Measurements from ENCODE around the gene ATP11C. TPM values are rescaled to one million over a fixed set of nuclear protein-coding genes. Genes with fewer than 3 reads are reported as not detected.
"Not testable (repeated sequence)": the region's sequence is repeated elsewhere in the genome, so short reads cannot be mapped to it uniquely, and the experiment has no call there.

Gene ATP11C
- total RNA-seq, 8 experiments from 2014 or later, result 18.5 to 48.3 (median 27.3) TPM

DNA sequence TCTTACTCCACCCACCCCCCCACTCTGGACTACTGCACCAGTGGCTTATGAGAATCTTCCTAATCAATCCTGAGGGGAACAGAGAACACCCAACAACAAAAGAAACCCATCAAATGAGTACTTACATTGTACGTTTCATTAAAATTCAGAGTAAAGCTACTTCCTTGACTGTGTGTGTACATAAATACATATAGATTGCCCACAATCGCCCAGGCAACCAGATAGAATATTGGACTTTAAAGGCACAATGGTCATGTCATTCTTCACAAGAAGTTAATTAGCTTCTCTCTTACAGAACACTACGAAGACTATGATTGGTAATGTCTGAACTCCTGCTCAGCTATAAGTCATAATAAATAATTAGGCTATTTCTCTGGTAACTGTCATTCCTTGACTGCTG, 12.2 kb upstream of the ATP11C start:
- WGBS, 10 experiments, result 17 to 83% (median 29%) methylated on average over 1 to 3 of the region's 3 CpGs; no CpG with 5 or more reads in 6 of the 10 experiments
- in situ Hi-C loops (cut with MboI; ENCODE audit: low pct_unique_long_range_greater_than_20kb in 2 of 9, low sequenced_read_pairs in 9 of 9, unreplicated experiment in 9 of 9), result no loop called here

DNA sequence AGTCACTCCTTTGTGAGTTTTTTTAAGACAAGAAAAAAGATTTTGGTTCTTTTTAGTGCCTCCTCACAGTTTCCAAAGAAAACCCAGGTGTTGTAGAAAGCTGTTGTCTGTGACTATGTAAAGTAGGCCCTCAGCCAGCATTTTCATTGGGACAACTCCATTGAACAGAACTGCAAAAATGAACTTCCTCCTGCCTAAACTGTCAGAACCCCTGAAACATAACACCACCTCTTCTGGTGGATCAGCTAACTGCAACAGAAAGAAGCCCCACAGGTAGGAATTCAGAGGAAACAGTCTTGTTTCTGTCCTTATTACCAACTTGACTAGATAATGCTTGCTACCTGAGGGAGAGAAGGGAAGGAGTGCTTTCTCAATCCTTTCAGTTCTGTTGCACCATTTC, 3.4 kb upstream of the ATP11C start:
- no peak for ATAC-seq (replicated peaks in 6 of 8)
- in situ Hi-C loops (cut with MboI; ENCODE audit: low pct_unique_long_range_greater_than_20kb in 2 of 9, low sequenced_read_pairs in 9 of 9, unreplicated experiment in 9 of 9), result no loop called here
- Histone ChIP-seq H3K4me1 (replicated peaks in 1 of 2) (no peaks in the 10 kb centered on the region), H3K4me3 (no peak overlapping the region), H3K27ac (no peak overlapping the region)

More for the DNA sequence above, 12.2 kb upstream of the ATP11C start:
- Histone ChIP-seq H3K4me1 (replicated peaks in 1 of 2) (no peaks in the 10 kb centered on the region), H3K4me3 (no peak overlapping the region), H3K27ac (no peak overlapping the region)
- ATAC-seq (replicated peaks in 6 of 8), result no peak

DNA sequence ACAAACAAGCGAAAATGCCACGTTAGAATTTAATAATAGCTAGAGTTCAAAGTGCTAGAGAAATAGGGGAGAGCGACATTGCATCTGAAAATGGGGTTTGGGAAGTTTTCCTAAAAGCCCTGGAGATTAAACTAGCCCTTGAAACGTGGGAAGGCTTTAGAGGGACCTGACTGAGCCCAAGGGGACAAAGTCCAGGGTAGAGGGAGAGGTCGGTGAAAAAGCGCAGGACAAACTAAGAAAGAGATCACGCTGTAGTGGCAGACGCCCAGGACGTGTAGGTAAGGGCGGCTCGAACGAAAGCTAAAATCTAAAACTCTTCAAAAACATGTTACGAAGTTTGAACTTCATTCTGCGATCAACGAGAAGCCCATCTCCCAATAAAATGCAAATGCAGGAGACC, 1.1 kb upstream of the ATP11C start:
- no peak overlapping the region for H3K27ac ChIP-seq
- ATAC-seq (replicated peaks in 6 of 8), result no peak
- 42 to 87% (median 80%) methylated on average over 2 to 9 of the region's 15 CpGs; no CpG with 5 or more reads in 4 of the 10 experiments for WGBS, 10 experiments
- H3K4me3 ChIP-seq, result no peak overlapping the region
- H3K4me1 ChIP-seq (replicated peaks in 1 of 2), result peaks cover 0 to 10% of the 10 kb centered on the region in 2 donors
- in situ Hi-C loops (cut with MboI; ENCODE audit: low pct_unique_long_range_greater_than_20kb in 2 of 9, low sequenced_read_pairs in 9 of 9, unreplicated experiment in 9 of 9), result no loop called here

DNA sequence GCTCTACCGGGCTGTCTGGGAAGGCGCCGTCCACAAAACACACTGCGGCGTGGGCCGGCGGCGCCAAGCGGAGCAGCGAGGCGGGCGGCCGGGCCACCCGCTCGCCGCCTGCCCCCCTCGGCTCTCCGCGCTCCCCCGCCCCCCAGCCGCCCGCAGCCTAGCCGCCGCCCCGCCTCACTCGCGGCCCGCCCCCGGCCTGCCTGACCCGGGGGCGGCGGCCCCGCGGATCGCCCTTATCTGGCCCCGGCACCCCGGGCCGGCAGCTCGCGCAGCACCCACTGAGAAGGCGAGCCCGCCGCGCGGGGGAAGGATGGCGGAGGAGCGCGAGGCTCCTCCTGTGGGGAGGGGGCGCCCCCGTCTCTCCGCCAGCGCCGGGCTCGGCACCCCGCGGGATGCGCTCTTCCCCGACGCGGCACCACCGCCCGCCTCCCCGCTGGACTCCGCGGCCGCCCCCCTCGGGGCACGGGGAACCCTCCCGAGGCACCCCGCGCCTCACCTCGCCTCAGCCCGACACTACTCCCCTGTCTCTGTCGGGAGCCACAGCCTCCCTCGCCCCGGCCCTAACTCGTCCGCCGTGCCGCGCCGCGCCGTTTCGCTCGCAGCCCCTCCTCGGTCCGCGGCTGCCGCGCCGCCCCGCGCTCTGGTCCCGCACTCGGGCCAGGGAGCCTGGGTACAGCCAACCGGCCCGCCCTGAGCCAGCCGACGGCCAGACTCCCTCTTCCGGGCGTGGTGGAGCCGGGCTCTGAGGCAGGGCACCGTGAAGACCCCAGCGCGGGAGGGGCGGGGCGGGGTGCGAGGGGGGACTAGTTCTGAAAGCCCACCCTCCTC, 566 bp downstream of the ATP11C start:
- no CpG with 5 or more reads among the region's 109 CpGs for WGBS, 10 experiments
- H3K4me3 ChIP-seq, result peak overlapping the region; percentile 57 to 98 (median 70)
- peak; percentile 40 to 79 (median 74) for ATAC-seq (replicated peaks in 6 of 8)
- peak overlapping the region; percentile 30 to 64 for H3K27ac ChIP-seq
- in situ Hi-C loops (cut with MboI; ENCODE audit: low pct_unique_long_range_greater_than_20kb in 2 of 9, low sequenced_read_pairs in 9 of 9, unreplicated experiment in 9 of 9), result no loop called here
- peaks cover 0 to 10% of the 10 kb centered on the region in 2 donors for H3K4me1 ChIP-seq (replicated peaks in 1 of 2)

DNA sequence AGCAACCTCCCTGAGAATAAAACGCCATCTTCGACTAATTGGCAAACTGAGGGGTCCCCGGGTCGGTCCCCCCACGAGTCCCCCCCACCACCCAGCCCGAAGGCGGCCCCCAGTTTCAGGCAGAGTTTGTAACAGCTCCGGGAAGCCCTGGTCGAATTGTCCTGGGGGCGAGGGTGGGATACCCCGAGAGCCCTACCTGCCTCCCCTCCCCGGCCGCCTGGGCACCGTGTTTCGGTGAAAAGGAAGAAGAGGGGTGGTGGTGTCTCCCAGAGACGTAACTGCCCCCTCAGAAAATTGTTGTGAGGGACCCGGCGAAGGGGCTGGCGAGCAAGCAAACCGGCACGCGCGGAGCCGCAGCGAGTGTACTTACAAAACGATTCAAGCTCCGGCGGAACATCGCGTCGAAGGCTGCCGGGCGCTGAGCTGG, 1.2 kb downstream of the ATP11C start:
- H3K4me1 ChIP-seq (replicated peaks in 1 of 2), result peaks cover 0 to 10% of the 10 kb centered on the region in 2 donors
- H3K27ac ChIP-seq, result peak overlapping the region; percentile 30 to 64
- no CpG with 5 or more reads among the region's 33 CpGs for WGBS, 10 experiments
- peak overlapping the region; percentile 57 to 98 (median 70) for H3K4me3 ChIP-seq
- no peak for ATAC-seq (replicated peaks in 6 of 8)
- in situ Hi-C loops (cut with MboI; ENCODE audit: low pct_unique_long_range_greater_than_20kb in 2 of 9, low sequenced_read_pairs in 9 of 9, unreplicated experiment in 9 of 9), result no loop called here

DNA sequence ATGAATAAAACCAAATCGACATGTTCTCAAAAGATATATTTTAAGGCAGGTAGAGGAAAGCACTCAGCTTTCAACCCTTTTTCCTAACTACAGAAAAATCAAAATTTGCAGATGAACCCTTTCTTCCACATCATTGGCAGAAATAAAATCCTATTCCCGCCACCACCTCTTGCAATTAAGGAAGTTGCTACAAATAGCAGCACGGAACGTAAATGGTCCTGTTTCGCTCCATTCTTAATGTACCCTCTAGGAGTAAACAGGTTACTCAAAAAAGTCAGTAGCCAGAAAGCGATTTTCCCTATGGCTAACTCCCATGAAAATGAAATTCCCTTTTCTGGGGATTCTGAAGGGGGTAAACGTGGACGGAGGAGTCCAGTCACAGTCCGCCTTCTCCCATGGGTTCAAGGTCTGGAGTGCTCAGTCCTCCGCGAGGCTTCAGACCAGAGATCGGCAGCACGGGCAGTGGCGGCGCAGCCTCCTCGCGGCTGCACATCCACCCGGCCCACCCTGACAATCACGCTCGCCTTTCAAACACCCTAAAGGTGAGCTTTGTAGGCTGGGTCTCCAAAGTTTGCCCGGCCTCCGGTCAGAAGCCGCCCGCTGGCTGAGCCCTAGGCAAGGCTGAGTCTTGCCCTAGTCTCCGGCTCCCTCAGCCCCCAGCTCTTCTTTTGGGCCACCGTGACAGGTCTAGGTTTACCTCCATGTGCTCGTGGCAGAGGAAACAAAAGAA, 1.8 kb downstream of the ATP11C start:
- Histone ChIP-seq H3K4me3 (peak overlapping the region; percentile 57 to 98 (median 70)), H3K27ac (peak overlapping the region in 1 of 2 donors; percentile 64), H3K4me1 (replicated peaks in 1 of 2) (peaks cover 0 to 10% of the 10 kb centered on the region in 2 donors)
- ATAC-seq (replicated peaks in 6 of 8), result peak in 5 of 8 experiments; percentile 3 to 15 (median 7)
- in situ Hi-C loops (cut with MboI; ENCODE audit: low pct_unique_long_range_greater_than_20kb in 2 of 9, low sequenced_read_pairs in 9 of 9, unreplicated experiment in 9 of 9), result no loop called here
- WGBS, 10 experiments, result 0 to 34% (median 7%) methylated on average over 1 to 9 of the region's 27 CpGs; no CpG with 5 or more reads in 5 of the 10 experiments

DNA sequence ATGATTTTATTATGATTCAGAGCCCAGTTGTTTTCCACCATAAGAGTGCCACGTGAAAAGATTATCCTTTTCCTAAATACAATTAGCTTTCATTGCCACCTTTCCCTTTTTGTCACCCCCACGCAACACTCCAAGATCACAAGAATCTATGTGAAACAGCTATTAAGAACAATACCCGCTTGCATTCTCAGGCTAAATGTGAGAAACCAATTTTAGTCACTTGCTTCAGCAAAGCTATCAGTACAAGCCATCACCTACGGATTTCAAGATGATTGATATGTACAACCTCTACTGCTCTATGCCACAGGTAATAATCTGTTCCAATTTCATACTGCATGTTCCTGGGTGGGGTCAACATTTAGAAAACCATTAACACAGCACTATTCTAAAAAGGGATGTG, 2.5 kb downstream of the ATP11C start:
- no peak for ATAC-seq (replicated peaks in 6 of 8)

DNA sequence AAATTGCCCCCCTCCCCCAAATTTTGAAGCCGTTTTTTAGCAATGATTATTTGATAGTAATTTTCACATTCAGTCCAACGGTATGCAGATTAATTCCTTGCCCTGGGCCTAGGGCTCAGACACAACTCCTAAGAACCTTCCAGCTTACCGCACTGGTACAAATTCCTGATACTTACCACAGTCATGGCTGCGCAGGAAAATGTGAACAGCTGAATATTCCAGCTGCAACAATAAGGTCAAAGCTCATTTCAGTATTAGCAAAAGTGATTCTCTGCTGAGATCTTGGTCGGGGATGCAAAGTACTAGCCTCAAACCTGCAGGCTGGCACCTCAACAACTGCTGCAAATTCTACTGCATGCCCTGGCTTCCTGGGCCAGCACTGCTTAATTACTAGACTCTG, 3.0 kb downstream of the ATP11C start:
- Histone ChIP-seq H3K4me3 (peak overlapping the region in 4 of 5 donors; percentile 57 to 98 (median 82)), H3K4me1 (replicated peaks in 1 of 2) (peaks cover 0 to 10% of the 10 kb centered on the region in 2 donors), H3K27ac (no peak overlapping the region)
- in situ Hi-C loops (cut with MboI; ENCODE audit: low pct_unique_long_range_greater_than_20kb in 2 of 9, low sequenced_read_pairs in 9 of 9, unreplicated experiment in 9 of 9), result no loop called here
- 8 to 70% (median 47%) methylated on average over 1 to 4 of the region's 5 CpGs; no CpG with 5 or more reads in 6 of the 10 experiments for WGBS, 10 experiments
- no peak for ATAC-seq (replicated peaks in 6 of 8)

More for the DNA sequence above, 2.5 kb downstream of the ATP11C start:
- in situ Hi-C loops (cut with MboI; ENCODE audit: low pct_unique_long_range_greater_than_20kb in 2 of 9, low sequenced_read_pairs in 9 of 9, unreplicated experiment in 9 of 9), result no loop called here
- WGBS, 10 experiments, result 21 to 94% (median 44%) methylated on average over 1 to 3 of the region's 4 CpGs; no CpG with 5 or more reads in 5 of the 10 experiments
- Histone ChIP-seq H3K4me3 (peak overlapping the region; percentile 57 to 98 (median 70)), H3K4me1 (replicated peaks in 1 of 2) (peaks cover 0 to 10% of the 10 kb centered on the region in 2 donors), H3K27ac (no peak overlapping the region)

DNA sequence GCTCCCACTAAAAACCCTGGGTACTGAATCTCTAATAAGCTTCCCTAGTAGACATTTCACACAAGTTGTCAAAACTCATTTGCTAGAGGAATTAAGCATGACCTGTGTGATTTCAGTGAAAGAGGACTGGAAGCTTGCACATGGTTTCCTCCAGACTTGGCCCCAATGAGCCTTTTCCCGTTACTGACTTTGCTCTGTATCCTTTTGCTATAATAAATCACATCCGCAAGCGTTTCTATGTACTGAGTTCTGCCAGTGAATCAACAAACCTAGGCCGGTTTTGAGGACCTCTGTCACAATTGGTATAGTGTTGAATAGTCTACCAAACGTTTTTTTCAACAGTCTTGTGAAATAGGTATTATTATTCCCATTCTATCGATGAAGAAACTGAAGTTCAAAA, 8.2 kb downstream of the ATP11C start:
- in situ Hi-C loops (cut with MboI; ENCODE audit: low pct_unique_long_range_greater_than_20kb in 2 of 9, low sequenced_read_pairs in 9 of 9, unreplicated experiment in 9 of 9), result no loop called here
- Histone ChIP-seq H3K4me1 (replicated peaks in 1 of 2) (peaks cover 0 to 6% of the 10 kb centered on the region in 2 donors), H3K27ac (no peak overlapping the region), H3K4me3 (no peak overlapping the region)
- peak in 1 of 8 experiments; percentile 76 for ATAC-seq (replicated peaks in 6 of 8)
- WGBS, 10 experiments, result 0 to 57% (median 53%) methylated on average over 1 to 6 of the region's 6 CpGs; no CpG with 5 or more reads in 5 of the 10 experiments

DNA sequence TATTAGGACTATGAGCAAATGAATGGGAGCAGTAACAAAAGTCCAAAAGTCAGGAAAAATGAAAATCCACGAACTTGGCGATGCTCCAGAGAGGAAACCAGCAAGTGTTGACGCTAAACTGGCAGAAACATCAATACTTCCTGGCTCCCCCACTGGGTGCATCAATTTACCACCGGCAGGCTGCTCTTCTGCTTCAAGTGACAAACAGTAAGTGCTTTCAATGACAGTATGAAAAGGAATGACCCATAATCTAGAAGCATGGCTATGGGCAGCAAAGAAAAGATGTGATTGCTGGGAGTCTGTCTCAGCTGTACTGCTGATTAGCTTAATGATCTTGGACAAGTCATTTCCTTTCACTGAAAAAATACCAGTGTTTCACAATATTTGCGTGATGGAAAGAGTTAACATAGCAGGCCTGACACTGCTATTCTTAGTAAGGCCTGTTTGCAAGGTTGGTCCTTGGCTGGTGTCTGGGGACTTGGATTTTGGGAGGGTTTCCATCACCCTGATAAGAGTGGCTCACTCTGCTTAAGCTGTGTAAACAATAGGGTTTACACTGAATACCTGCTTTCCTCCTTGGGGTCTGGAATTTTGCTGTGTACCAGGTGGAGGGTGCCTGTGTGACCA, 8.7 kb downstream of the ATP11C start:
- 18 to 100% (median 57%) methylated on average over 1 to 4 of the region's 5 CpGs; no CpG with 5 or more reads in 3 of the 10 experiments for WGBS, 10 experiments
- no peak for ATAC-seq (replicated peaks in 6 of 8)
- H3K4me3 ChIP-seq, result no peak overlapping the region
- in situ Hi-C loops (cut with MboI; ENCODE audit: low pct_unique_long_range_greater_than_20kb in 2 of 9, low sequenced_read_pairs in 9 of 9, unreplicated experiment in 9 of 9), result no loop called here
- no peak overlapping the region for H3K27ac ChIP-seq
- peaks cover 0 to 3% of the 10 kb centered on the region in 2 donors for H3K4me1 ChIP-seq (replicated peaks in 1 of 2)

DNA sequence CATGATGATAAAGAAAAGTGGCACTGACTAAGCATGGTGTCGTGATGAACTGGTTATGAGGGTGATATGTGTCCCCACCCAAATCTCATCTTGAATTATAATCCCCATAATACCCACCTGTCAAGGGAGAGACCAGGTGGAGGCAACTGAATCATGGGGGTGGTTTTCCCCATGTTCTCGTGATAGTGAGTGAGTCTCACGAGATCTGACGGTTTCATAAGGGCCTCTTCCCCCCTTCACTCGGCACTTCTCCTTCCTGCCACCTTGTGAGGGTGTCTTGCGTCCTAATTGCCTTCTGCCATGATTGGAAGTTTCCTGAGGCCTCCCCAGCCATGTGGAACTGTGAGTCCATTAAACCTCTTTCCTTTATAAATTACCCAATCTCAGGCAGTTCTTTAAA, 11.7 kb downstream of the ATP11C start:
- ATAC-seq (replicated peaks in 6 of 8); in situ Hi-C loops (cut with MboI; ENCODE audit: low pct_unique_long_range_greater_than_20kb in 2 of 9, low sequenced_read_pairs in 9 of 9, unreplicated experiment in 9 of 9): not testable (repeated sequence)
- WGBS, 10 experiments, result 50% methylated on average over 1 of the region's 6 CpGs; no CpG with 5 or more reads in 9 of the 10 experiments

DNA sequence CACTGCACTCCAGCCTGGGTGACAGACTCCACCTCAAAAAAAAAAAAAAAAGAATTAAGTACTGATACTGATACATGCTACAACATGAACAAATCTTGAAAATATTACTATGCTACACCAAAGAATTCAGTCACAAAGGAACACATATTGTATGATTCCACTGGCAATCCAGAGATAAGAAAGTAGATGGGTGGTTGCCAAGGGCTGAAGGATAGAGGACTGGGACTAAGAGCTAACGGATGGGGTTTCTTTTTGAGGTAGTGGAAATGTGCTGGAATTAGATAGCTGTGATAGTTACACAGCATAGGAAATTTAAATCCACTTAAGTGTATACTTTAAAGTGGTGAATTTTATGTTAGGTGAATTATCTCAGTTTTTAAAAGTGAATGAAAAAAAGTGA, 12.5 kb downstream of the ATP11C start:
- no CpG with 5 or more reads among the region's 1 CpG for WGBS, 10 experiments
- no peak for ATAC-seq (replicated peaks in 6 of 8)
- in situ Hi-C loops (cut with MboI; ENCODE audit: low pct_unique_long_range_greater_than_20kb in 2 of 9, low sequenced_read_pairs in 9 of 9, unreplicated experiment in 9 of 9), result no loop called here
- H3K27ac ChIP-seq, result no peak overlapping the region
- H3K4me3 ChIP-seq, result no peak overlapping the region
- no peaks in the 10 kb centered on the region for H3K4me1 ChIP-seq (replicated peaks in 1 of 2)

More for the DNA sequence above, 11.7 kb downstream of the ATP11C start:
- not testable (repeated sequence) for H3K4me3 ChIP-seq; H3K27ac ChIP-seq; H3K4me1 ChIP-seq (replicated peaks in 1 of 2)

DNA sequence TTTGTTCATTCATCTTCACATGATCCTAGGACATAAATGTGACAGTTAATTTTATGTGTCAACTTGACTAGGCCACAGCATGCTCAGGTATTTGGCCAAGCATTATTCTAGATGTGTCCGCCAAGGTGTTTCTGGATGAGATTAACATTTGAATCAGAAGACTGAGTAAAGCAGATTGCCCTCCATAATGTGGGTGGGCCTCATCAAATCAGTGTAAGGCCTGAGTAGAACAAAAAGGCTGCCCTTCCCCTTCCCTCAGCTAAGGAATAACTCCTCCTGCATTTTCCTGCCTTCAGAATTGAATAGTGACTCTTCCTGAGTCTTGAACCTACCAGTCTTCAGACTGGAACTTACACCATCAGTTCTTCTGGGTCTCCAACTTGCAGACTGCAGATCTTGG, 18.4 kb downstream of the ATP11C start:
- no peak overlapping the region for H3K4me3 ChIP-seq
- no peaks in the 10 kb centered on the region for H3K4me1 ChIP-seq (replicated peaks in 1 of 2)
- in situ Hi-C loops (cut with MboI; ENCODE audit: low pct_unique_long_range_greater_than_20kb in 2 of 9, low sequenced_read_pairs in 9 of 9, unreplicated experiment in 9 of 9), result no loop called here
- no peak overlapping the region for H3K27ac ChIP-seq
- no peak for ATAC-seq (replicated peaks in 6 of 8)
- WGBS, 10 experiments, result 80 to 100% methylated on average over 1 of the region's 1 CpG; no CpG with 5 or more reads in 8 of the 10 experiments
